HG02610 (cell line): ENCODE data around the gene LCE1D.

Experiments used
- ATAC-seq: cut with Tn5 transposase; IDR thresholded peaks from one replicate; pipeline ENCODE4 v1.9.1; 2021; ENCODE audit warnings: mild to moderate bottlenecking, moderate library complexity; ENCODE audit not compliant: unreplicated experiment

LCE1D gene

GRCh38 chr1:152796421-152796820 lies at the start of gene LCE1D:
TSS of gene LCE1D (plus strand) at chr1:152796721. CDS start at chr1:152797795, 1,074 bp downstream.
- no peak for ATAC-seq

- no peak for ATAC-seq
Observed at GRCh38 chr1:152747831-152748230, 48.7 kb upstream of the LCE1D start.

- no peak for ATAC-seq
Observed at GRCh38 chr1:152752225-152752624, 44.3 kb upstream of the LCE1D start.

- no peak for ATAC-seq
Observed at GRCh38 chr1:152753586-152753985, 42.9 kb upstream of the LCE1D start.

- no peak for ATAC-seq
Observed at GRCh38 chr1:152756872-152757271, 39.6 kb upstream of the LCE1D start.

GRCh38 chr1:152757747-152758146 lies 38.8 kb upstream of the LCE1D start, which contains the start of gene KPRP:
TSS of gene KPRP (plus strand) at chr1:152758025. CDS start at chr1:152759589, 1,564 bp downstream.
- ATAC-seq: no peak

- no peak for ATAC-seq
Observed at GRCh38 chr1:152758636-152759035, 37.9 kb upstream of the LCE1D start.

- ATAC-seq: no peak
Observed at GRCh38 chr1:152759453-152760173, 36.9 kb upstream of the LCE1D start.

GRCh38 chr1:152760551-152761190 lies 35.9 kb upstream of the LCE1D start:
- no peak for ATAC-seq

- no peak for ATAC-seq
Observed at GRCh38 chr1:152761609-152762213, 34.8 kb upstream of the LCE1D start.

- ATAC-seq: no peak
Observed at GRCh38 chr1:152768847-152769533, 27.5 kb upstream of the LCE1D start.

- ATAC-seq: no peak
Observed at GRCh38 chr1:152770411-152770810, 26.1 kb upstream of the LCE1D start.

GRCh38 chr1:152774875-152775274 lies 21.6 kb upstream of the LCE1D start, which contains the start of gene LCE1F:
TSS of gene LCE1F (plus strand) at chr1:152775140. CDS start at chr1:152776372, 1,232 bp downstream.
- ATAC-seq: no peak

GRCh38 chr1:152776361-152776760 lies 20.2 kb upstream of the LCE1D start:
- no peak for ATAC-seq

- ATAC-seq: no peak
Observed at GRCh38 chr1:152777510-152778137, 18.9 kb upstream of the LCE1D start.

GRCh38 chr1:152783095-152783494 lies 13.4 kb upstream of the LCE1D start:
- ATAC-seq: no peak

GRCh38 chr1:152786077-152786476 lies 10.4 kb upstream of the LCE1D start, which contains the start of gene LCE1E:
TSS of gene LCE1E (plus strand) at chr1:152786257. CDS start at chr1:152787300, 1,043 bp downstream.
- ATAC-seq: no peak

- ATAC-seq: no peak
Observed at GRCh38 chr1:152795686-152796085, 835 bp upstream of the LCE1D start.

GRCh38 chr1:152801333-152801732 lies 4.8 kb downstream of the LCE1D start:
- no peak for ATAC-seq

GRCh38 chr1:152806576-152806975 lies 10.1 kb downstream of the LCE1D start, which contains the start of gene LCE1C:
TSS of gene LCE1C (minus strand) at chr1:152806651. CDS start at chr1:152805478, 1,173 bp downstream.
- no peak for ATAC-seq

- ATAC-seq: no peak
Observed at GRCh38 chr1:152811050-152811449, 14.5 kb downstream of the LCE1D start.
